ENCODE measurements around the gene SPDYE2.
A peak's percentile ranks its signal among the peaks of the same experiment; 100 is the strongest.
"Not testable (repeated sequence)": the region's sequence is repeated elsewhere in the genome, so short reads cannot be mapped to it uniquely, and the experiment has no call there.

Gene SPDYE2

GRCh38 chr7:102542083-102542482 lies 8.9 kb upstream of the SPDYE2 start:
- peak; percentile 60 for DNase-seq

- DNase-seq, result peak; percentile 30
These were observed 8.3 kb upstream of the SPDYE2 start for GRCh38 chr7:102542771-102543170.

- DNase-seq, result not testable (repeated sequence)
These were observed 7.4 kb upstream of the SPDYE2 start, which contains the start of gene UPK3BL2 for GRCh38 chr7:102543596-102543995. UPK3BL2 (minus strand) TSS chr7:102543696; CDS start chr7:102543636, 60 bp downstream.

GRCh38 chr7:102544372-102544771 lies 6.7 kb upstream of the SPDYE2 start:
- not testable (repeated sequence) for DNase-seq

GRCh38 chr7:102545288-102545687 lies 5.7 kb upstream of the SPDYE2 start:
- DNase-seq, result peak; percentile 48

GRCh38 chr7:102546353-102546752 lies 4.7 kb upstream of the SPDYE2 start:
- DNase-seq, result peak; percentile 21

GRCh38 chr7:102568620-102569019 lies 17.6 kb downstream of the SPDYE2 start:
- DNase-seq, result not testable (repeated sequence)

GRCh38 chr7:102572261-102573239 lies 21.5 kb downstream of the SPDYE2 start, which contains the start of gene POLR2J3:
POLR2J3 (minus strand) TSS chr7:102572583; CDS start chr7:102572521, 62 bp downstream.
- DNase-seq, result peak; percentile 100

- not testable (repeated sequence) for DNase-seq
These were observed 23.6 kb downstream of the SPDYE2 start for GRCh38 chr7:102574607-102575006.

GRCh38 chr7:102576363-102576762 lies 25.3 kb downstream of the SPDYE2 start:
- DNase-seq, result not testable (repeated sequence)

GRCh38 chr7:102577315-102578240 lies 26.6 kb downstream of the SPDYE2 start:
- not testable (repeated sequence) for DNase-seq

- not testable (repeated sequence) for DNase-seq
These were observed 27.5 kb downstream of the SPDYE2 start for GRCh38 chr7:102578486-102578885.

GRCh38 chr7:102581722-102582121 lies 30.7 kb downstream of the SPDYE2 start:
- not testable (repeated sequence) for DNase-seq

GRCh38 chr7:102583495-102583894 lies 32.5 kb downstream of the SPDYE2 start:
- DNase-seq, result not testable (repeated sequence)

GRCh38 chr7:102589857-102590256 lies 38.8 kb downstream of the SPDYE2 start:
- DNase-seq, result not testable (repeated sequence)

- peak; percentile 77 for DNase-seq
These were observed 41.5 kb downstream of the SPDYE2 start for GRCh38 chr7:102592477-102593019.

- DNase-seq, result not testable (repeated sequence)
These were observed 42.8 kb downstream of the SPDYE2 start for GRCh38 chr7:102593637-102594334.

GRCh38 chr7:102596036-102596435 lies 45.0 kb downstream of the SPDYE2 start:
- DNase-seq, result not testable (repeated sequence)

GRCh38 chr7:102599699-102600098 lies 48.7 kb downstream of the SPDYE2 start:
- DNase-seq, result not testable (repeated sequence)

- DNase-seq, result not testable (repeated sequence)
These were observed 51.3 kb downstream of the SPDYE2 start for GRCh38 chr7:102602317-102602716.

- not testable (repeated sequence) for DNase-seq
These were observed 53.6 kb downstream of the SPDYE2 start for GRCh38 chr7:102604431-102605145.
